Measurements from ENCODE around the gene WSB2.

The WSB2 gene

GRCh38 chr12:118046430-118046829 is 14.5 kb downstream of the WSB2 start:
- H3F3A ChIP-seq (ENCODE audit: insufficient read depth, low read length): no peaks in the 10 kb centered on the region
- H3K4me1 ChIP-seq (ENCODE audit: insufficient read depth, low read length, severe bottlenecking): no peaks in the 10 kb centered on the region
- no peaks in the 10 kb centered on the region for H4K20me1 ChIP-seq (ENCODE audit: insufficient read depth, low read length)
- H3K4me3 ChIP-seq (ENCODE audit: low read depth, low read length, poor library complexity, severe bottlenecking): no peak overlapping the region
- H2AFZ ChIP-seq (ENCODE audit: low read length): no peak overlapping the region
- no peak overlapping the region for H3K4me2 ChIP-seq (ENCODE audit: low read length)
- no peak for TF ChIP-seq CTCF (IDR thresholded peaks at IDR 0.05; ENCODE audit: low read length)
- TF ChIP-seq EZH2 (IDR thresholded peaks at IDR 0.05; ENCODE audit: borderline replicate concordance, low read length): no peak
- H3K27me3 ChIP-seq (ENCODE audit: insufficient read depth, low read length): no peaks in the 10 kb centered on the region
- no peak overlapping the region for H3K27ac ChIP-seq (ENCODE audit: low read depth, low read length, poor library complexity, severe bottlenecking)
- H3K9ac ChIP-seq (ENCODE audit: low read length): no peak overlapping the region
- no peaks in the 10 kb centered on the region for H3K79me2 ChIP-seq (ENCODE audit: insufficient read depth, low read length)
- H3K9me3 ChIP-seq (ENCODE audit: low read length): no peaks in the 10 kb centered on the region
- no peaks in the 10 kb centered on the region for H3K9me2 ChIP-seq (ENCODE audit: low read depth, low read length)
- H3K36me3 ChIP-seq (ENCODE audit: insufficient read depth, low read length): no peaks in the 10 kb centered on the region

- no peaks in the 10 kb centered on the region for H3K9me3 ChIP-seq (ENCODE audit: low read length)
- no peaks in the 10 kb centered on the region for H3F3A ChIP-seq (ENCODE audit: insufficient read depth, low read length)
- H4K20me1 ChIP-seq (ENCODE audit: insufficient read depth, low read length): no peaks in the 10 kb centered on the region
- H3K4me1 ChIP-seq (ENCODE audit: insufficient read depth, low read length, severe bottlenecking): no peaks in the 10 kb centered on the region
- H3K9me2 ChIP-seq (ENCODE audit: low read depth, low read length): no peaks in the 10 kb centered on the region
- no peak overlapping the region for H3K4me3 ChIP-seq (ENCODE audit: low read depth, low read length, poor library complexity, severe bottlenecking)
- H3K4me2 ChIP-seq (ENCODE audit: low read length): no peak overlapping the region
- H3K36me3 ChIP-seq (ENCODE audit: insufficient read depth, low read length): no peaks in the 10 kb centered on the region
- no peak overlapping the region for H3K27ac ChIP-seq (ENCODE audit: low read depth, low read length, poor library complexity, severe bottlenecking)
- H3K27me3 ChIP-seq (ENCODE audit: insufficient read depth, low read length): no peaks in the 10 kb centered on the region
- H2AFZ ChIP-seq (ENCODE audit: low read length): no peak overlapping the region
- H3K9ac ChIP-seq (ENCODE audit: low read length): no peak overlapping the region
- no peaks in the 10 kb centered on the region for H3K79me2 ChIP-seq (ENCODE audit: insufficient read depth, low read length)
- TF ChIP-seq EZH2 (IDR thresholded peaks at IDR 0.05; ENCODE audit: borderline replicate concordance, low read length): no peak
- TF ChIP-seq CTCF (IDR thresholded peaks at IDR 0.05; ENCODE audit: low read length): no peak
Observed at GRCh38 chr12:118044577-118044976, 16.4 kb downstream of the WSB2 start.

- Histone ChIP-seq H3K27ac (ENCODE audit: low read depth, low read length, poor library complexity, severe bottlenecking) (no peak overlapping the region), H3K4me3 (ENCODE audit: low read depth, low read length, poor library complexity, severe bottlenecking) (no peak overlapping the region), H3K4me2 (ENCODE audit: low read length) (no peak overlapping the region), H3K4me1 (ENCODE audit: insufficient read depth, low read length, severe bottlenecking) (no peaks in the 10 kb centered on the region), H3K36me3 (ENCODE audit: insufficient read depth, low read length) (no peaks in the 10 kb centered on the region), H3K79me2 (ENCODE audit: insufficient read depth, low read length) (no peaks in the 10 kb centered on the region), H4K20me1 (ENCODE audit: insufficient read depth, low read length) (no peaks in the 10 kb centered on the region), H3K9ac (ENCODE audit: low read length) (no peak overlapping the region), H3F3A (ENCODE audit: insufficient read depth, low read length) (no peaks in the 10 kb centered on the region), H3K27me3 (ENCODE audit: insufficient read depth, low read length) (no peaks in the 10 kb centered on the region), H3K9me2 (ENCODE audit: low read depth, low read length) (no peaks in the 10 kb centered on the region), H2AFZ (ENCODE audit: low read length) (no peak overlapping the region), H3K9me3 (ENCODE audit: low read length) (no peaks in the 10 kb centered on the region)
- TF ChIP-seq CTCF (IDR thresholded peaks at IDR 0.05; ENCODE audit: low read length): no peak
Observed at GRCh38 chr12:118044075-118044474, 16.9 kb downstream of the WSB2 start.
